IMR-90 (cell line): ENCODE results near the gene KLHL29. TPM values are rescaled to one million over a fixed set of nuclear protein-coding genes. Genes with fewer than 3 reads are reported as not detected.

ENCODE experiments used
- ATAC-seq: fragments of 200-7000 bp; cut with Tn5 transposase; 2 replicates; pipeline ENCODE4 v1.9.1; 2020; ENCODE audit warnings: low read depth, mild to moderate bottlenecking, moderate library complexity
- BruUV-seq: library from RNA; stranded (reverse); fragments of 400-500 nt; replicated peaks from 2 replicates; lab custom pipeline; 2021; lab: Mats Ljungman, UMichigan
- CTCF ChIA-PET: fragments of 300-600 bp; formaldehyde crosslinking; extraction: SDS; loops from one replicate; lab custom pipeline; 2021; ENCODE audit warnings: antibody characterized with exemption; lab: Yijun Ruan, JAX
- POLR2A ChIA-PET: fragments of 300-600 bp; sonication (Branson Sonifier 250); formaldehyde crosslinking; loops from one replicate; lab custom pipeline; 2022; ENCODE audit warnings: antibody characterized with exemption; ENCODE audit not compliant: unreplicated experiment; lab: Charles Lee
- DNase-seq: peaks from one replicate; pipeline ENCODE4 v3.0.0; 2013
- H2AFZ ChIP-seq: replicated peaks from 2 replicates; pipeline ENCODE3; 2013; ENCODE audit warnings: low read length, mild to moderate bottlenecking; ENCODE audit not compliant: poor library complexity
- H2AK5ac ChIP-seq: 2 replicates; pipeline ENCODE4 v1.6.1; 2013; ENCODE audit warnings: low read depth, low read length, inconsistent platforms
- H2AK9ac ChIP-seq: replicated peaks from 2 replicates; pipeline ENCODE3; 2013; ENCODE audit warnings: mild to moderate bottlenecking, low read depth, low read length, moderate library complexity; ENCODE audit not compliant: poor library complexity
- H2BK120ac ChIP-seq: 2 replicates; pipeline ENCODE4 v1.6.1; 2013; ENCODE audit warnings: low read depth, low read length, inconsistent platforms
- H2BK15ac ChIP-seq: 3 replicates; pipeline ENCODE4 v1.6.1; 2013; ENCODE audit warnings: low read depth, low read length, inconsistent platforms
- H2BK20ac ChIP-seq: 2 replicates; pipeline ENCODE4 v1.6.1; 2013; ENCODE audit warnings: low read depth, mild to moderate bottlenecking, inconsistent platforms, low read length, moderate library complexity
- H2BK5ac ChIP-seq: 2 replicates; pipeline ENCODE4 v1.6.1; 2013; ENCODE audit warnings: mild to moderate bottlenecking, low read depth, low read length, inconsistent platforms; ENCODE audit not compliant: poor library complexity, severe bottlenecking
- H3K14ac ChIP-seq: replicated peaks from 2 replicates; pipeline ENCODE4 v1.6.1; 2013; ENCODE audit warnings: low read depth, low read length, inconsistent platforms
- H3K18ac ChIP-seq: 2 replicates; pipeline ENCODE4 v1.6.1; 2013; ENCODE audit warnings: low read depth, low read length, control low read depth
- H3K23ac ChIP-seq: 2 replicates; pipeline ENCODE4 v1.6.1; 2013; ENCODE audit warnings: low read depth, low read length, inconsistent platforms
- H3K27ac ChIP-seq: 2 replicates; pipeline ENCODE4 v1.5.1; 2013; ENCODE audit warnings: mild to moderate bottlenecking, control low read depth, low read length; ENCODE audit not compliant: insufficient read depth
- H3K27me3 ChIP-seq: 2 replicates; pipeline ENCODE4 v1.6.1; 2013; ENCODE audit warnings: low read length; ENCODE audit not compliant: control insufficient read depth, insufficient read depth
- H3K36me3 ChIP-seq: 2 replicates; pipeline ENCODE4 v1.6.1; 2013; ENCODE audit warnings: low read length, mixed read lengths; ENCODE audit not compliant: control insufficient read depth, insufficient read depth
- H3K4ac ChIP-seq: 2 replicates; pipeline ENCODE4 v1.6.1; 2013; ENCODE audit warnings: low read depth, low read length, inconsistent platforms
- H3K4me1 ChIP-seq: 2 replicates; pipeline ENCODE4 v1.6.1; 2013; ENCODE audit warnings: low read length, mixed read lengths; ENCODE audit not compliant: control insufficient read depth, insufficient read depth
- H3K4me2 ChIP-seq: 2 replicates; pipeline ENCODE4 v1.6.1; 2013; ENCODE audit warnings: low read depth, mild to moderate bottlenecking, control low read depth, low read length, moderate library complexity
- H3K4me3 ChIP-seq: 2 replicates; pipeline ENCODE4 v1.5.1; 2013; ENCODE audit warnings: low read depth, mild to moderate bottlenecking, control low read depth, low read length, moderate library complexity; ENCODE audit not compliant: insufficient read depth
- H3K56ac ChIP-seq: 2 replicates; pipeline ENCODE4 v1.6.1; 2013; ENCODE audit warnings: low read length, inconsistent platforms; ENCODE audit not compliant: insufficient read depth; ENCODE audit errors: extremely low read depth
- H3K79me1 ChIP-seq, 2 experiments: 2 replicates each; pipeline ENCODE4 v1.6.1; 2013; ENCODE audit warnings: low read length in 2 of 2, inconsistent platforms in 1 of 2, low read depth in 1 of 2
- H3K9ac ChIP-seq: 2 replicates; pipeline ENCODE4 v1.6.1; 2013; ENCODE audit warnings: low read depth, low read length, control low read depth
- H3K9me1 ChIP-seq: 2 replicates; pipeline ENCODE4 v1.6.1; 2013; ENCODE audit warnings: low read length, inconsistent platforms; ENCODE audit not compliant: insufficient read depth
- H3K9me3 ChIP-seq: 2 replicates; pipeline ENCODE4 v1.6.1; 2013; ENCODE audit warnings: low read length; ENCODE audit not compliant: control insufficient read depth, insufficient read depth
- H4K20me1 ChIP-seq: 2 replicates; pipeline ENCODE4 v1.6.1; 2013; ENCODE audit warnings: low read length, inconsistent platforms; ENCODE audit not compliant: insufficient read depth
- H4K5ac ChIP-seq: 2 replicates; pipeline ENCODE4 v1.6.1; 2013; ENCODE audit warnings: mild to moderate bottlenecking, low read depth, low read length, control low read depth
- H4K8ac ChIP-seq, 2 experiments: 2 replicates each; pipeline ENCODE4 v1.6.1; 2013; ENCODE audit warnings: low read depth in 2 of 2, low read length in 2 of 2, control low read depth in 1 of 2, inconsistent platforms in 1 of 2
- H4K91ac ChIP-seq: 2 replicates; pipeline ENCODE4 v1.6.1; 2013; ENCODE audit warnings: low read depth, low read length, inconsistent platforms; ENCODE audit not compliant: insufficient read depth
- BHLHE40 ChIP-seq: fragments of 150-350 bp; IDR thresholded peaks from 2 replicates; pipeline ENCODE4 v1.6.1; 2016; ENCODE audit warnings: mild to moderate bottlenecking, low read depth, low read length
- CEBPB ChIP-seq: IDR thresholded peaks from 2 replicates; pipeline ENCODE4 v1.6.1; 2012; ENCODE audit warnings: low read depth, low read length, improper control_type of control experiment
- CHD1 ChIP-seq: IDR thresholded peaks from 2 replicates; pipeline ENCODE4 v1.6.1; 2012; ENCODE audit warnings: low read depth, low read length, improper control_type of control experiment
- CTCF ChIP-seq: conservative IDR thresholded peaks from 2 replicates; pipeline ENCODE4 v1.5.1; 2012; ENCODE audit warnings: mild to moderate bottlenecking, low read depth, low read length, improper control_type of control experiment
- ELK1 ChIP-seq: fragments of 150-350 bp; IDR thresholded peaks from 2 replicates; pipeline ENCODE4 v1.6.1; 2016; ENCODE audit warnings: low read depth, mild to moderate bottlenecking, low read length, moderate library complexity, borderline replicate concordance
- FOS ChIP-seq: fragments of 150-350 bp; IDR thresholded peaks from 2 replicates; pipeline ENCODE4 v1.6.1; 2016; ENCODE audit warnings: low read depth, low read length
- MAZ ChIP-seq: IDR thresholded peaks from 2 replicates; pipeline ENCODE4 v1.6.1; 2012; ENCODE audit warnings: low read depth, mild to moderate bottlenecking, low read length, improper control_type of control experiment, moderate library complexity, borderline replicate concordance
- MXI1 ChIP-seq: IDR thresholded peaks from 2 replicates; pipeline ENCODE4 v1.6.1; 2012; ENCODE audit warnings: low read depth, mild to moderate bottlenecking, low read length, moderate library complexity, borderline replicate concordance
- NFE2L2 ChIP-seq: fragments of 150-350 bp; IDR thresholded peaks from 2 replicates; pipeline ENCODE4 v1.6.1; 2016; ENCODE audit warnings: low read depth, mild to moderate bottlenecking, low read length
- POLR2A ChIP-seq: IDR thresholded peaks from 2 replicates; pipeline ENCODE4 v1.6.1; 2012; ENCODE audit warnings: mild to moderate bottlenecking, low read depth, low read length
- RFX5 ChIP-seq: IDR thresholded peaks from 2 replicates; pipeline ENCODE4 v1.8.0; 2012; ENCODE audit warnings: low read depth, mild to moderate bottlenecking, low read length, moderate library complexity
- SMC3 ChIP-seq: fragments of 150-350 bp; IDR thresholded peaks from 2 replicates; pipeline ENCODE4 v1.6.1; 2016; ENCODE audit warnings: low read depth, mild to moderate bottlenecking, antibody characterized with exemption, low read length, moderate library complexity
- WGBS, 2 experiments: methylation state at CpG; one replicate each; pipeline versions ENCODE4 v1.1.5 to v1.1.7; 2013; ENCODE audit warnings: missing lambda C conversion rate in 2 of 2; ENCODE audit not compliant: insufficient read length in 1 of 2; ENCODE audit errors: extremely low coverage in 2 of 2; 5-methylcytosine and 5-hydroxymethylcytosine counted together
- dilution Hi-C: fragments of 300-500 bp; cut with HindIII; formaldehyde crosslinking; loops from one replicate; pipeline ENCODE4 v1.14.3; 2018; ENCODE audit warnings: low sequenced_read_pairs; ENCODE audit not compliant: unreplicated experiment
- in situ Hi-C: fragments of 300-500 bp; cut with MboI; formaldehyde crosslinking; loops from 3 replicates; pipeline ENCODE4 v1.14.3; 2019; ENCODE audit warnings: low sequenced_read_pairs, inconsistent platforms, mixed read lengths
- intact Hi-C: fragments of 100-400 bp; cut with micrococcal nuclease; formaldehyde crosslinking; loops from 2 replicates; pipeline ENCODE4 v1.10.0; 2022
- polyA plus RNA-seq, 3 experiments: library from polyadenylated mRNA; depleted of rRNA; stranded (reverse); fragments of >200 nt; gene quantifications; 2 replicates each; pipeline ENCODE4 v1.2.3, GENCODE V29; 2012; ENCODE audit warnings: low replicate concordance in 1 of 3
- total RNA-seq: library from RNA; depleted of rRNA; stranded (reverse); fragments of >200 nt; gene quantifications from 2 replicates; pipeline ENCODE4 v1.2.3, GENCODE V29; 2012

Gene KLHL29
- total and polyA plus RNA-seq, 2 of the 4 experiments (the other 2 are of a cell fraction): 2.0 to 8.0 TPM

GRCh38 chr2:23401427-23402204 is 16.6 kb downstream of the KLHL29 start:
- POLR2A ChIA-PET: no interaction called here

More at GRCh38 chr2:23401427-23402204, 16.6 kb downstream of the KLHL29 start:
- Histone ChIP-seq H3K79me1 (peaks cover 19 to 32% of the 10 kb centered on the region in 2 experiments; a peak in 3 of 4 replicates), H3K9me1 (peaks cover 8% of the 10 kb centered on the region), H3K56ac (no peak overlapping the region), H2AFZ (no peak overlapping the region), H3K18ac (no peak overlapping the region), H3K36me3 (no peaks in the 10 kb centered on the region), H3K4me1 (peaks cover 4% of the 10 kb centered on the region), H3K9ac (no peak overlapping the region), H2BK15ac (no peak overlapping the region), H4K5ac (no peak overlapping the region), H4K91ac (no peak overlapping the region), H3K14ac (no peak overlapping the region), H4K20me1 (peaks cover 4% of the 10 kb centered on the region; the same call in 1 of the 2 replicates), H2AK9ac (no peak overlapping the region), H3K4ac (no peak overlapping the region), H4K8ac (no peak overlapping the region), H3K4me3 (no peak overlapping the region), H2AK5ac (no peak overlapping the region), H2BK20ac (no peak overlapping the region), H3K4me2 (no peak overlapping the region), H3K27ac (no peak overlapping the region), H2BK120ac (no peak overlapping the region), H3K9me3 (no peaks in the 10 kb centered on the region), H2BK5ac (no peak overlapping the region), H3K23ac (no peak overlapping the region; the same call in 1 of the 2 replicates), H3K27me3 (no peaks in the 10 kb centered on the region)
- BruUV-seq: no TSS peak
- intact Hi-C loops: loop anchor here (5.0 kb wide), 2 partner anchors 216 to 361 kb away; no protein-coding TSS in a partner anchor
- no peak for ATAC-seq
- CTCF ChIA-PET: no interaction called here
- dilution Hi-C loops: no loop called here
- TF ChIP-seq CHD1: no peak
- TF ChIP-seq RFX5: no peak
- no peak for TF ChIP-seq NFE2L2
- TF ChIP-seq MXI1: no peak
- no peak for TF ChIP-seq SMC3
- no peak for TF ChIP-seq CTCF
- no peak for TF ChIP-seq ELK1
- no peak for TF ChIP-seq POLR2A
- no peak for TF ChIP-seq FOS
- TF ChIP-seq MAZ: no peak
- TF ChIP-seq BHLHE40: no peak
- TF ChIP-seq CEBPB: no peak
- in situ Hi-C loops: no loop called here
- 84% methylated on average over 8 of the region's 14 CpGs; no CpG with 5 or more reads in 1 of the 2 experiments for WGBS, 2 experiments
- DNase-seq: no peak
